Mucosa of descending colon (tissue), 3 donors: Measurements from ENCODE around the gene SGCD. TPM values are rescaled to one million over a fixed set of nuclear protein-coding genes. Genes with fewer than 3 reads are reported as not detected.

ENCODE experiments used
- ATAC-seq: fragments of 200-7000 bp; cut with Tn5 transposase; one replicate; pipeline ENCODE4 v1.9.1; 2020; ENCODE audit warnings: mild to moderate bottlenecking, moderate library complexity
- DNase-seq, 3 donors: peaks; one replicate each; pipeline ENCODE4 v3.0.0-alpha.2; 2020
- H3K36me3 ChIP-seq: fragments of 200-600 bp; one replicate; pipeline ENCODE4 v1.8.0; 2021; ENCODE audit warnings: low read depth, mild to moderate bottlenecking
- H3K4me1 ChIP-seq: fragments of 200-600 bp; one replicate; pipeline ENCODE4 v1.8.0; 2021; ENCODE audit warnings: low read depth, mild to moderate bottlenecking
- H3K4me3 ChIP-seq: fragments of 200-600 bp; one replicate; pipeline ENCODE4 v1.8.0; 2021; ENCODE audit warnings: mild to moderate bottlenecking
- H3K9me3 ChIP-seq: fragments of 200-600 bp; one replicate; pipeline ENCODE4 v1.8.0; 2021; ENCODE audit warnings: mild to moderate bottlenecking
- intact Hi-C, 2 donors: fragments of 100-400 bp; cut with DNase I in 1 of 2; cut with micrococcal nuclease in 1 of 2; formaldehyde crosslinking; loops; one replicate each; pipeline versions ENCODE4 v1.11.0 to v1.11.1; 2022; cut with DNase I, micrococcal nuclease
- total RNA-seq, 3 donors: library from RNA; stranded (reverse); fragmentation: NEBNext Ultra II Directional in 2 of 3; extraction: Animal tissue kit (Norgen Biotek cat#: 25700) in 2 of 3; gene quantifications; one replicate each; pipeline versions ENCODE4 v1.2.1 to v1.2.4, GENCODE V29; 2021 to 2023
- TF ChIP-seq, protein P1 (sequence below): fragments of 200-600 bp; IDR thresholded peaks from one replicate; pipeline ENCODE4 v1.8.0; 2022; ENCODE audit warnings: antibody characterized with exemption, mild to moderate bottlenecking
- donor health status: DM: no; HTN: no; CAD: no; lungs with moderate emphysema.
- donor health status: DM: no; HTN: no; CAD: no.
- donor health status: DM: no; HTN: yes; CAD: no.

SGCD gene
- total RNA-seq, 3 donors from 2014 or later = 1.2 to 7.4 (median 2.0) TPM

DNA sequence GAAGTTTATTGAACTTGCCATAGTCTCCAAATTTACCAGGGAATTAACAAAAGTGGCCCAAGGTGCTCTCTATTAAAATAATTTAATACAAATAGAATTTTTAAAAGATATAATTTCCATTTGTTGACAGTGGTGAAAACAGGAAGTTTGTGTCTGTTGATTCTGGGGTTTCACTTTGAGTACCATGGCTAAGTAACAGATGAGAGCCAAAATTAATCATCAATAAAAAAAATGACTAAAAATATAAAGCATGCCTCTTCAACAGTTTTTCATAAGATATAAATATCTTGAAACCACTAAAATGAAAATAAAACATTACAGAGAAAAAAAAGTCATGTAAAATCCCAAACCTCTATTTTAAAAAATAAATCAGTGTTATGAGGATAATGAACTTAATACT, 49.8 kb downstream of the SGCD start:
- no peak for DNase-seq

DNA sequence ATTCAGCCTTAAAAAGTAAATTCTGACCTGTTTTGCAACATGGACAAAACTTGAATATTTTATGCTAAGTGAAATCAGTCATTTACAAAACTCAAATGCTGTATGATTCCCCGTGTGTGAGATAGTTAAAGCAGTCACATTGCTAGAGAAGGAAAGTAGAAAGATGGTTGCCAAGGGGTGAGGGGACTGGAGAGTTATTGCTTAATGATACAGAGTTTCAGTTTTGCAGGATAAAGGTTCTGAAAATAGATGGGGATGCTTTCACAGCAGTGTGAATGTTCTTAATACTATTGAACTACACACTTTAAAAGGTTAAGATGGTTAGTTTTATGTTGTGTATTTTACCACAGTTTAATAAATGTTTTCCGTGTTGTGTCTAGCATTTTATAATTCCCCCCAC, 51.2 kb downstream of the SGCD start:
- no peaks in the 10 kb centered on the region for H3K4me1 ChIP-seq
- no peak for DNase-seq
- no peak overlapping the region for H3K4me3 ChIP-seq
- no peak for ATAC-seq
- no peaks in the 10 kb centered on the region for H3K36me3 ChIP-seq
- TF ChIP-seq, protein P1, sequence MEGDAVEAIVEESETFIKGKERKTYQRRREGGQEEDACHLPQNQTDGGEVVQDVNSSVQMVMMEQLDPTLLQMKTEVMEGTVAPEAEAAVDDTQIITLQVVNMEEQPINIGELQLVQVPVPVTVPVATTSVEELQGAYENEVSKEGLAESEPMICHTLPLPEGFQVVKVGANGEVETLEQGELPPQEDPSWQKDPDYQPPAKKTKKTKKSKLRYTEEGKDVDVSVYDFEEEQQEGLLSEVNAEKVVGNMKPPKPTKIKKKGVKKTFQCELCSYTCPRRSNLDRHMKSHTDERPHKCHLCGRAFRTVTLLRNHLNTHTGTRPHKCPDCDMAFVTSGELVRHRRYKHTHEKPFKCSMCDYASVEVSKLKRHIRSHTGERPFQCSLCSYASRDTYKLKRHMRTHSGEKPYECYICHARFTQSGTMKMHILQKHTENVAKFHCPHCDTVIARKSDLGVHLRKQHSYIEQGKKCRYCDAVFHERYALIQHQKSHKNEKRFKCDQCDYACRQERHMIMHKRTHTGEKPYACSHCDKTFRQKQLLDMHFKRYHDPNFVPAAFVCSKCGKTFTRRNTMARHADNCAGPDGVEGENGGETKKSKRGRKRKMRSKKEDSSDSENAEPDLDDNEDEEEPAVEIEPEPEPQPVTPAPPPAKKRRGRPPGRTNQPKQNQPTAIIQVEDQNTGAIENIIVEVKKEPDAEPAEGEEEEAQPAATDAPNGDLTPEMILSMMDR = no peak
- intact Hi-C loops = no loop called here
- no peaks in the 10 kb centered on the region for H3K9me3 ChIP-seq

More for the DNA sequence above, 49.8 kb downstream of the SGCD start:
- Histone ChIP-seq H3K36me3 (no peaks in the 10 kb centered on the region), H3K9me3 (no peaks in the 10 kb centered on the region), H3K4me1 (no peaks in the 10 kb centered on the region), H3K4me3 (no peak overlapping the region)
- TF ChIP-seq, protein P1 = no peak
- intact Hi-C loops = no loop called here
- no peak for ATAC-seq

DNA sequence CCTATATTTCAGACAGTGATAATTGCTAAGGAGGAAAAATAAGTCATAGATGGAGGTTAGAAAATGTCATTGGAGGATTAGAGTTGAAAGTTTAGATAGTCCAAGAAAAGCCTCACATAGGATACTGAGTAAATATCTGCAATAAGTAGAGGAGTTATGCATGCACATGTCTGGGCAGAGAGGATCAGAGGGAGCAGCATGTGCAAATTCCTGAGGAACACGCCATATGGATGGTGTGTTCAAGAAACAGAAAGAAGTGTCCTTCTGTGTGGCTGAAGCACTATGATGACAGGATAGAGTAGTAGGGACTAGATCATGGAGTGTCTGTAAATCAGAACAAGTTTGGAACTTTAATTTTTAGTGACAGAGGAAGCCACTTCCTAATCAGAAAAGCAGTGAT, 52.2 kb downstream of the SGCD start:
- no peaks in the 10 kb centered on the region for H3K9me3 ChIP-seq
- TF ChIP-seq, protein P1 = no peak
- no peaks in the 10 kb centered on the region for H3K36me3 ChIP-seq
- no peak for ATAC-seq
- intact Hi-C loops = no loop called here
- no peak overlapping the region for H3K4me3 ChIP-seq
- no peak for DNase-seq
- no peaks in the 10 kb centered on the region for H3K4me1 ChIP-seq

DNA sequence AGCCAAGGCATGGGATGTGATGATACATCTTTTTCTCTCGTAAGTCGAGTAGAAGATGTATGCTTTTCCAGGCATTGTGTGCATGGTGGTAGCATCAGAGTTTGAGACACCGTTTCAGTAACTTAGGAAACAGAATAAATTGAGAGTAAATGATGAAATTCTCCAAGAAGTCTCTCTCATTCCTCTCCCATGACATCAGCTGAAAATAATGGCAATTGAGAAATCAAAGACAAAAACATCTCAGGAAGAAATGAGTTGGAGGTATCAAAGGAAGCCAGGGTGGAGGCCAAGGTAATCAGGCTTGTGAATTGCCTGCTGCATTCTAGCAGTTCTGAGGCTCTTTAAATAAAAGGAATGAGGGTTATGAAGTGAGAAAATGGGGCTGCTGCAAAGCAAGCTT, 53.9 kb downstream of the SGCD start:
- intact Hi-C loops = no loop called here
- H3K9me3 ChIP-seq = no peaks in the 10 kb centered on the region
- H3K4me3 ChIP-seq = no peak overlapping the region
- no peaks in the 10 kb centered on the region for H3K4me1 ChIP-seq
- no peaks in the 10 kb centered on the region for H3K36me3 ChIP-seq
- DNase-seq = no peak
- no peak for ATAC-seq
- TF ChIP-seq, protein P1 = no peak

DNA sequence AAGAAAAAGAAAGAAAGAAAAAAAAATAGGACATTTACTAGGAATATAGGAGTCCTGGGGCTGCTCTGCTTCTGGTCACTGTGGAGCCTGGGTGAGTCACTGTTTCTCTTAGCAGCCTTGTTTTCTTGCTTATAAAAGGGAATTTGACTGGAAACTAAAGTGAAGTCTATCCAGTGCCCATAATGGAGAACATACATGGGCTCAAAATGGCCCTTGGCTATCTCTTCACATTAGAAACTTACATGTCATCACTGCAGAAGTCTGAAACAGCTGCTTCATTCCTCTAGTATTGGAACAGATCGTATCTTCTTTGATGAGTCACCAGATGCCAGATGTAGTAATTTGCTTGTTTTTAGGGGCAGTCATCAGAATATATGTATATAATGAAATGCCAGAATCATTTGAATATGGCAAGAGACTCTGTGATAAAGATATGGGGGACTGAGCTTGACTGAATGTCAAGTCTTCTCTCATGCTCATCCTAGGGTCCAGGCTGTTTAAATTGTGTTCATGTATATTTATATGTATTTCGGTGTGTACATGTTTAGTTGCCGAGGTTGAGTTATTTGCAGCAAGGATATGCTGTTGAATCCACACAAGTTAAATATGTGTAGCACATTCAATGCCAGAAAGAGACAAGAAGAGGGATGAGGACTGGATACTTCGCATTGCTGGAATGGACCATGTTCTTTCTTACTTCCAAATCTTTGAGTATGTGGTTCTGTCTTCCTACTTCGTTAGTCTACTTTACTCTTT, 56.7 kb downstream of the SGCD start:
- ATAC-seq (no peak), DNase-seq (no peak)
- Histone ChIP-seq H3K36me3 (no peaks in the 10 kb centered on the region), H3K9me3 (no peaks in the 10 kb centered on the region), H3K4me1 (no peaks in the 10 kb centered on the region), H3K4me3 (no peak overlapping the region)
- TF ChIP-seq, protein P1 = no peak
- intact Hi-C loops = no loop called here

DNA sequence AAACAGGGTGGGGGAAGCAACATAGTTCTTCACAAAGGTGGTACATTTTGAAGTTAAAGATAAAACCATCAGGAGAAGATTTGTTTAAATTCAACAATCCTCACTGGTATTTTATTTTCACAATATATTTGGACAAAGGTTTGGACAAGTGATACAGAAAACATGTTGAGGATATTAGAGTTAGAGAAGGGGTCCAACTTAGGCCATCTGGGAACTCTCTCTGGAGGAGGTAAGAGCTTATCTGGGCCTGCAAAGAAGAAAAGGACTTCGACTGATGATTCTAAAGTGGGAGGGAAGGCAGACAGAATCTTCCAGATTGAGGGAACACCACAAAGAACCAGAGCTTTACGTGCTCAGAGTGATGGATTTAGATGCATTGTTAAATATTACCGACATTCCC, 58.5 kb downstream of the SGCD start:
- H3K36me3 ChIP-seq = no peaks in the 10 kb centered on the region
- DNase-seq (no peak), ATAC-seq (no peak)
- H3K9me3 ChIP-seq = no peaks in the 10 kb centered on the region
- no peaks in the 10 kb centered on the region for H3K4me1 ChIP-seq
- TF ChIP-seq, protein P1 = no peak
- intact Hi-C loops = no loop called here
- no peak overlapping the region for H3K4me3 ChIP-seq
